Activated effector memory CD4-positive, alpha-beta T cell treated with Interleukin-2 at 50 U/mL for 16 hours (primary cell): ENCODE measurements around the gene CCNK.

ENCODE experiments used
- DNase-seq: peaks from one replicate; pipeline ENCODE4 v3.0.0-alpha.2; 2020

Gene CCNK

DNA sequence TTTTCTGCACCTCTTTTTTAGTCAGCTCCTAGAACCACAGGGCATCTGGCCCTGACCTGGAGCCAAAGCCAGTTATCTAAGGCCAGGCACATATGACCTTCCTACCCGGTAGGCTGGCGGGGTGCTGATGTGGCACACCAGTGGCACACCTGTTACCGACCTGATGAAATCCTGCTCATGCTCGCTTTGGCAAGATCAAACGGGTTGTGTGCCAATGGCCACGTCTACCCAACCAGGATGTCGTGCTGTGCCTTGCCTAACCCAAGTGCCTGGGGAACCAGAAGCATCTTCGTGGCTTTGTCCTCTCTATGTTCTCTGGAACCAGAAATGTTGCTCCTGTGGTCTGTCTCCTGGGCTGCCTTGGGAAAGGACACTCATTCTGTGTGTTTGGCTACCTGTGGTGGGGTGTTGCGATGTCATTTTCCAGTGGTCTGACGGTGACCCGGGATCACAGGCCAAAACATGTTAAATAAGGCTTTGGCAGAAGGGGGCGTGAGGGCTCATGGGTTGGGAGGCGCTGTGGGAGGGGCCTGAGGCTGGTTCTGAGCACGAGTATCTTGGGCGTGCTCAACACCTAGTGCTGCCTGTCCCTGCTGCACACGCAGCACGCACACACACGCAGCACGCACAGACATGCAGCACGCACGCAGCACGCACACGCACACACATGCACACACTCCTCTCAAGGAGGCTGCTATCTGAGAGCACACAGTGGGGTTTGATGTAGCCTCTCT is 27.9 kb downstream of the CCNK start:
- DNase-seq: no peak

DNA sequence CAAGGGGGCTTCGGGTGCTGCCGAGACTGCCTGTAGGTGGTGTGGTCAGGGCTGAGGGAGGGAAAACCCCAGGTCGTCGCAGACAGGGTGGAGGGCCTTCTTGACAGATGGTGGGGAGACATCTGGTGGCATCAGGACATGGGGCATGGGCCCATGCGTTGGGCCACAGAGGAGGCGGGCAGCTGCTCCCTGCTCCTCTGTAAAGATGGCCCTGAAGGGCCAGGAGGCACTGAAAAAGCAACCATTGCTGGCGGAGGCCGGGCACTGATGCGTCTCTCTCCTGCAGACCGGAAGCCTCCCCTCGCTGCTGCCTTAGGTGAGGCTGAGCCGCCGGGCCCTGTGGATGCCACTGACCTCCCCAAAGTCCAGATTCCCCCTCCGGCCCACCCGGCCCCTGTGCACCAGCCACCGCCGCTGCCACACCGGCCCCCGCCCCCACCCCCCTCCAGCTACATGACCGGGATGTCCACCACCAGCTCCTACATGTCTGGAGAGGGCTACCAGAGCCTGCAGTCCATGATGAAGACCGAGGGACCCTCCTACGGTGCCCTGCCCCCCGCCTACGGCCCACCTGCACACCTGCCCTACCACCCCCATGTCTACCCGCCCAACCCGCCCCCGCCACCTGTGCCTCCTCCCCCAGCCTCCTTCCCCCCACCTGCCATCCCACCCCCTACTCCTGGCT is 28.8 kb downstream of the CCNK start:
- no peak for DNase-seq

DNA sequence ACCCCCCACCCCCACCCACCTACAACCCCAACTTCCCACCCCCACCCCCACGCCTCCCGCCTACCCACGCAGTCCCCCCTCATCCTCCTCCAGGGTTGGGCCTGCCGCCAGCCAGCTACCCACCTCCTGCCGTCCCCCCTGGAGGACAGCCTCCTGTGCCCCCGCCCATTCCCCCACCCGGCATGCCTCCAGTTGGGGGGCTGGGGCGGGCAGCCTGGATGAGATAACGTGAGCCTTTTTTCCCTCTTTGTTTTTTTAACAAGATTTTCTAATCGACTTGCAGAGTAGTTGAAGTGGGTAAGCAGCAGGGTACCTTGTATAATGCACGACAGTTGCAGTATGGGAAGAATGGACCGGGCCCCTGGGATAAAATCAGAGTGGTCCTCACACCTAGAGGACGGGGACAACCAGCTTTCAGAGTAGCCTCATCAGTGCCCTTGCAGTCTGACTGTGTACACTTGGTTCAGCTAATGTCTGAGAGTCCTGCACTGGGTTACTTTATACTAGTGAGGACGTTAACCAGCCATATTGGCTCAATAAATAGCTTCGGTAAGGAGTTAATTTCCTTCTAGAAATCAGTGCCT is 29.4 kb downstream of the CCNK start:
- DNase-seq: no peak

DNA sequence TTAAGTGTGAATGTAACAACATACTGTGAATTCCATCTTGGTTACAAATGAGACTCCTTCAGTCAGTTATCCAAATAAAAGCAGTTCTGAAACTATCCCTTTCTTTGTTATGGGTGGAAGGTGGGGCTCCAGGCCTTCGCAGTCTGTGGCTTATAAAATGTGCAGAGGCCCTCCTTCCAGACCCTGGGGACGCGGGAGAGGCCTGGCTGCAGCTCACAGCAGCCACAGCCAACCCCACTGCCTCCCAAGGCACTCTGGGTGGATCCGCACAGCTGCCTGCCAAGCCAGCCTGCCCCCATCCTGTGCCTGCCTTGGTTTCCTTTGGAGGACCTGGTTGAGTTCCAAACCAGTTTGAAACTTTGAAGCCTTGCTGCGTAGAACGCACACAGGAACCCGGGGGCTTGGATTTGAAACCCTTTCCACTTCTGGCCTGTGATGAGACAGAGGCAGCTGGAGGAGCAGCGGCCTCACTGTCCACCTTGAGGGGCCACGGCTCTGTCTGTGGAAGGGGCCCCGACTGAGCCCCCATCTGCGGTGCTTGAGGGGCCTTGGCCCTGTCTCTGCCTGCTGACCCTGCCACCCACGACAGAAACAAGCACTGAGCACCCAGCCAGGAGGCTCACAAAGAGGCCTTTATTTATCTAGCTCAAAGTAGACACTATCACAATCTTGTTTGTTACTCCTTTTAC is 30.4 kb downstream of the CCNK start:
- no peak for DNase-seq

DNA sequence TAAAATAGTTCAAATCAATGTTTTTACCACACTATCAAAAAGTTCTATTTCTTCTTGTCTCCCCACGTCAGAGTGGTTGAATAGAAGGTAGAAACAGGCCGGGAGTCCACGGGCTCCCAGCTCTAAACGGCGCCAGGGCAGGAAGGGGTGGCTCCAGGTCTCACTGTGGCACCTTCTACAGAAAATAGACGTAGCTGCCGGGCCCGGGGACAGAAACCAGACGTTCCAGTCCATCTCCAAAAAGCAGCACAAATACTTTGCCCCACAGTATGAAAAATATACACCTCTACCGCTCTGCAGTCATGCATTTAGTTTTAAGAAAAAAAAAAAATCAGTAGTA is 30.9 kb downstream of the CCNK start:
- no peak for DNase-seq

DNA sequence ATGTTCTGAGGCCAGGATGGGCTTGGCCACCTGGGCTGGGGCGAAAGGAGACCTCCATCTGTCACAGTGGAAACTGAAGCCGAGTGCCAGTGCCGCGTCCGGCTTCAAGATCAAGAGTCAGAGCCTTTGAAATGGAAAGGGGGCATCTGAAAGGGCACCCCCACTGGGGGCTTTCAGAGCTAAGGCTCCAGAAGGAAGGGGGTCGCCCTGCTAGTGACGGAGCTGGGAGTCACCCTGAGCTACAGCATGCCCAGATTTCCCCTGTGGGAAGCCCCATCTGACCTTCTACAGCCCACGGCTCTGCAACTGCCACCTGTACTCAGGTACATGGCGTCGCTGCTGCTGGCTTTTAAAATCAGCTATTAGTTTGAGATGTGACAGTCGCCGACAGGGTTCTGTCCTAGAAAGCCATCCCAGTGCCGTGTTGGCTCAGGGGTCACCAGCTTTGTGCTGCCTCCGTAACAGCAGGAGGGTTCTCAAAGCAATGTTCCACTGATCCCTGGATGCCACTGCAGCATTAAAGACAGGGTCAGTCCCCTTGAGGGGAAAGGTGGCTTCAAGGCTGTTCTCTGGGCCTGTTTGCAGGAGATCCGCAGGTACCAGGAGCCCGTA is 31.5 kb downstream of the CCNK start:
- DNase-seq: no peak

DNA sequence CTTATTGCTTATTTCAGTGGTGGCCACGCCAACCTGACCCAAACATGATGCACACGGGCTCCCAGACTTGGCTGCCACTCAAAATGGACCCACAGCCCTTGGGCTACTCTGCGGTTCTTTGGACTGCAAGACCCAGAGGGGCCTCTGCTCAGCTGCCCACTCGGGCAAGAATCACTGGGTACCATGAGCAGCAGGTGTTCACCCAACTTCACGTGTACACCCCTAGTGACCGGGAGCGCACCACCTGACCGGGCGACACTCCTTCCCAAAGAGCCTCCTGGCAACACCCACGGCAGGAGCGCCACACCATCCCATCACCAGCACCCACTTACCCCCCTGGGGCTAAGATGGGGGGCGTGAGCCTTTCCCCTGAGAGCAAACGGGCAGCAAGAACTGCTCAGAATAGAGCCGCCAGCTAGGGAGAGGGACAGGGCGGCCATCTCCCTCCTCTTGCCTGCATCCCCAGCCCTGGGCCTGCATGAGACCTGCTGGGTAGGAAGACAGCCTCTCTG is 32.0 kb downstream of the CCNK start:
- DNase-seq: no peak

DNA sequence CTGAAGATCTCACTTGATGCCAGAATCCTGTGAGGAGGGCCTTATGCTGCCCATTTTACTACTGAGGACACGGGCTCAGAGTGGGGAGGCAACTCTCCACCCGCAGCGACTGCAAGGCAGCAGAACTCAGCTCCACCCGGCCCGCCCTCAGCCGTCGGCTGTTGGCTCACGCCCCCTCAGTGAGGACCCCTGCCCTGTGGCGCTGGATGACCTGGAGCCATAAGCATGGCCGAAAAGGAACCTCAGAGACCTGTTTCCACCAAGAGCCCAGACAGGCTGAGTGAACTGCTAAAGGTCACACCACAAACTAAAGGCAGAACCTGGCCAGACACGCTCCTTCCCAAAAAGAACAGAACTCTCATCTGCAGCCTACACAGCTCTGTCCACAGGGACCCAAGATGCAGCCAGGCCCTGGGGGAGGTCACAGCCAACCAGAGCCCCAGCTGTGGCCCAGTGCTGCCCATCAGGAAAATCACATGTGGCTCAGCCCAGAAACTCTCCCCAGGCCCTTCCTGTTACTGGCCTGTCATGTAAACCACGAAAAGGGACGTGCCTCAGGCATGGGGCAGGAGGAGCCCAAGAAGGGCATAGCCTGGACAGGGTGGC is 32.8 kb downstream of the CCNK start:
- no peak for DNase-seq

DNA sequence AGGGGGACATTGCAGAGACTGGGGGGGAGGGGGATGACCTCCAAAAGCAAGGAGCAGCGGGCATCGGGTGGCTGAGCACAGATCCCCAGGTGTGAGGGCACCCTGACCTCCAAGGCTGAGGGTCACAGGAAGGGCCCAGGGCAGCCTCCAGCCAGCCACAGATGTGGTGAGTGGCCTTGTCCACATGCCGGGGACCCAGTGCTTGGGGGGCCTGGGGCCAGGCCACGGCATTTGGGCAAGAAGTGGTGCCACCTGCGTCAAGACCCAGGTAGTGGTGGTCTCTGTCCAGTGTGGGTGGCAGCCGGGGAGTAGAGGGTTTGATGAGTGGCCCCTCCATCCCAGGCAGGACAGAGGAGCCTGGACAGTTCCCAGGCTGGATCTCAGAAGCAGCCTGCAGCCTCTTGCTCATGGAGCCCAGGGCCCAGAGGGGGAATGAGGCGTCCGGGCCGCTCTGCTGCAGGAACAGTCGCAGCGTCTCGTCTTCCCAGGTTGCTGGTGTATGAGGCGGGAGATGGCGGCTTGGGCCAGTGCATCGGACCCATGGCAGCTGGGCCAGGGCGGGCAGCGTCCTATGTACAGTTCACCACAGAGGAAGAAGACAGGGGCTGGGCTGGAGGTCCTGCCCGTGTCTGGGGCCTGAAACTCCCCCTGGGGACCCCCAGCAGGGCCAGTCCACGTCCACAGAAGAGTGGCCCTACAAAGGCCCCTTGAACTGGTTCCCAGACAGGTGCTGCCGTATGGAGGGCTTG is 33.5 kb downstream of the CCNK start:
- no peak for DNase-seq

DNA sequence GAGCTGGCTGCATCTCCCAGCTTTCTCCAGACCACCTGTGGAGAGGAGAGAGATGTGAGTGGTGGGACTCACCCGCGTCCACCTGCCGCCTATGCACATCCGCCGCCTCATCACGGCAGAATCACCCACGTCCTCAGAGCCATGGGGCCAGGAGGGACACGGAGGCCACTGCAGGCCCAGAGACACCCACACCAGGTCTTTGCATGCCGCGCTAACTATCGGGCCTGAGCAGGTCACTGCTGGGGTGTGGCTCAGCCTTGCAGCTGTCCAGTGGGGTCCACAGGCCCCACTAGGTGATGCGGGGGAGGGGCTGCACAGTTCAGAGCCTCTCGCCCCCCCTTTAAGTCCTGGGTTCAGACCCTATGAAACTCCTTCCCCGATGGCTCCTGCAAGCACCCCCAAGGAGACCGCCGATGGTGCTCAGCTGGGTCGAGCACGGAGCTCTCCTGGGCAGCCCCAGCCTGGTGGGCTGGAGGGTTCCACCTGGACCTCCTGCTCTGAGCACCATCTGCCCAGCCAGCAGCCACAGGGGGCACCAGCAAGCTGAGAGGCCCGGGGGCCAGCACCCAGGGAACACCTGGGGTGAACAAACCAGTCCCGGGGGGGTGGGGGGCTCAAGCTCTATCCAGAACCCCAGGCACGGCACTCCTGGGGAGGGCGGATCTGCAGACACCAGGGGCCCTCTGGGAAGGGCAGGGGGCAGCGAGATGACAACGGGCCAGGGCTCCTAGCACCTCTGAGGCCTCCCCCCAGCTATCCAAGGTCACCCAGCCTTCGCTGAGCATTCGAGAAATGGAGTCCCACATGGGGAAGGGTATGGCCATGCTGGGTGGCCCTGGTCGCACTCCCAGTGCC is 34.3 kb downstream of the CCNK start:
- no peak for DNase-seq

DNA sequence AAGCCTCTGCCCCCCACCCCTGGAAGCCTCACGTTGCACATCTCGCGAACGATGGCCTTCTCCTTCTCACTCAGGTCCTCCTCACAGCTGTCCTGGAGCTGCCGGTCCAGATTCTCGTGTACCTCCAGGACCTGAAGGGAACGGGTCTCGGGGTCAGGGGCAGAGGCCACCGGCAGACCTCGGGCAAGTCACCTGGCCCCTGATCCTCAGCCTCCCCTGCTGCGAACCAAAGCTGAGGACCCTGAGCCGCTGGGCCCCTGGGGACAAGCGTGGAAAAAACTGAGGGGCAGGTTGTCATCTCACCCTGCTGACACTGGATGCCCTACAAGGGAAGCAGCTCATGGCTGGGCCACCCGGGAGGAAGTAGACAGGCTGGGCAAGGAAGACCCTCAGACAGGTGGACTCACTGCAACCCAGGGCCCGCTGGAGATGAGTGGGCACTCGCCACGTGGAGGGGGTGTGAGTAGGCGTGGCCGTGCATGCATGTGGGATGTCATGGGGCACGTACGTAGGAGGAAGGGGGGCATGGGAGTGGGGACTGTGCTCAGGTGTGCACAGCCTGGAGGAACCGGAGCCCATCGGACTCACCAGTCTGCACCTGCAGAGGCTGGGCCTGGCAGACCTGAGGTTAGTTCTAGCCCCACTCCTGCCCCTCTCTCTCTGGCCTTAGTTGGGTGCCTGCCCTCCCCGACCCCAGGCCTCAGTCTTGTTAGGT is 35.1 kb downstream of the CCNK start:
- no peak for DNase-seq

DNA sequence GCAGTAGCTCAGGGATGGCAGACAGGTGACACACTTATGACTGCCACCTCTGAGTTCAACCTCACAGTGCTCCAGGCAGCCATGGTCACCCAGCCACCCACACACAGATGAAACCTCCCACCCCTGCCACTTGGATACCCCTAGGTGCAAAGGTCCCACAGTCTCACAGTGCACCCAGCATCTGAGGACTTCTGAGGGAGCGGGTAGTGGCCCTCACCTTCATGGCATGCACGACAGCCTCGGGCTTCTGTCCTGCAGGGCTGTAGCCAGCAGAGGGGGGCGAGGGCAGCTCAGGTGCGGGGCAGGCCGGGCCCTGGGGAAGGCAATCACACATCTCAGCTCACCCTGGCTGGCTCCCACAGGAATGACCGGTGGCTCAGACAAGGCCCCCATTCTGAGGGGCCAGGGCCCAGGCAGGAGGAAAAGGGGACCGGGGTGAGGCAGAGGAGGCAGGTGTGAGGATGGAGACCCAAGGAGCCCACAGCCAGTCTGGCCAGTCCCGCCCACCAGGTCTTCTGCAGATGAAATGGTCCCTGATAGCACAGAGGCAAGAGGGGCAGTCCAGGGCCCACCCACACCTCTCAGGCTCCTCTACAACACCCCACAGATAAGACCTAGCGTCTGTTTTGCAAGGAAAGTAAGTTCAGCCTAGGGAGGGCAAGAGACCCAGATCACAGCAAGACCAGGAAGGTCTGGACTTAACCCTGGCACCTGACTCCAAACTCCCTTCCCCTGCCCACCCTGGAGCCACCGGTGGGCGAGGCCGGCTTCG is 35.8 kb downstream of the CCNK start:
- no peak for DNase-seq

DNA sequence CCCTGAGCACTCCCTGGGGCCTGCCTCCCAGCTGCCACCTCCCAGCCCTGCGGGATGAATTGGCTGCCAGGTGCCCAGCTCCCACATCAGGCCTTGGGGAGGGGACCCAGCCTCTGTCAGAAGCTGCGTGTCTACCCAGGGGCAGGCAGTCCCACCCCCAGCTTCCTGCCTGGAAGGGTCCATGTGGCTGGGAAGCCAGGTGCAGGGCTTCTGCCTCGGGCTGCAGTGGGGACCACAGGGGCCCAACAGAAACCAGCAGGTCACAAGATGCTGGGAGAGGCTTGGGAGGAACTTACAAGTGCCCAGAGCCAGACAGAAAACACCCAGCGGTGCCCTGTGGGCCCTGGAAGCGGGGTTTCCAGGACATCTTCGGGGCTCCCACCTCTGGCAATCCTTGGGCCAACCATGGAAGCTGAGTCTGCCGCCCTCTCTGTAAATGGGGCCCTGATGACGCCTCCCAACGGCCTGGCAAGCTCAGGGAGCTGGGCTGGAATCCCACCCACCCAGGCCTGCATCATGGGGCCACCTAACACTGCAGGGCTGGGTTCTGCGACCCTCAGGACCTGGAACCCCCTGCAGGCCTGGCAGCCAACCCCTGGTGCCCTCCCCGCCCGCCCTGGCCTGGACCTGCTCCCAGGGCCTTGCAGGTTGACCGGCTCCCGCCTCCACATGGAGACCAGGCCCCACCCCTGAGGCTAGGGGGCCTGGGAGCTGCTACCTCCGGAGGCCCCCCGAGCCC is 36.6 kb downstream of the CCNK start:
- DNase-seq: no peak

DNA sequence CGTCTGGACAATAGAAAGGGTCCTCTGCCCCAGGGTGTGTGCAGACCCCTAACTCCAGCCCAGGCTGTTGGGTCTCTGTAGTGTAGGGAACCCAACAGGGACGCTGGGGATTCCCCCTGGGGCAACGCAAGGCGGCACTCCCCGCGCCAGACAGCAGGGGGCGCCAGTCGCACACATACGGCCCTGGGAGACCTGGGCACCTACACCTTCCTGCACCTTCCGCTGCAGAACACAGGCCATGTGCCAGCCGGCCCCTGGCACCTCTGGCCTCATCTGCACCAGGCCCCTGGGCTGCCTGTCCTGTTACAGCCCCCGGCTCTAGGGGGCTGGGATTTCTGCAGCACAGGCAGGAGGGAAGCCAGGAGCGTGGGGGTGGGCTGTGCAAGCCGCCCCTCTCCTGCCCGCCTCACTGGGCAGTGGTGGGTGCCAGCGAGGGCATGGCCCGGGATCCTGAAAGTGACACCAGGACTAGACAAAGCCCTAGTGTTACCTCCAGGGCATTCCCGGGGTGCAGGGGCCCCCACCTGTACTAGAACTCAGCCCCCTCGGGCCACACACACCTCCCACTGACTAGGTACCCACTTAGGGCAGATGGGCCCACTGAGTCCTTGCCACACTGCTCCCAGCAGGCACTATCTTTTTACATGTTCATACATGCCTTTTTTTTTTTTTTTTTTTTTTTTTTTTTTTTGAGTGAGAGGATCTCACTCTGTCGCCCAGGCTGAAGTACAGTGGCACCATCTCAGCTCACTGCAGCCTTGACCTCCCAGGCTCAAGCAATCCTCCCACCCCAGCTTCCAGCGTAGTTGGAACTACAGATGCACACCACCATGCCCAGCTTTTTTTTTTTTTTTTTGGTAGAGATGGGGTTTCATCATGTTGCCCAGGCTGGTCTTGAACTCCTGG is 37.5 kb downstream of the CCNK start:
- DNase-seq: peak; percentile 71

DNA sequence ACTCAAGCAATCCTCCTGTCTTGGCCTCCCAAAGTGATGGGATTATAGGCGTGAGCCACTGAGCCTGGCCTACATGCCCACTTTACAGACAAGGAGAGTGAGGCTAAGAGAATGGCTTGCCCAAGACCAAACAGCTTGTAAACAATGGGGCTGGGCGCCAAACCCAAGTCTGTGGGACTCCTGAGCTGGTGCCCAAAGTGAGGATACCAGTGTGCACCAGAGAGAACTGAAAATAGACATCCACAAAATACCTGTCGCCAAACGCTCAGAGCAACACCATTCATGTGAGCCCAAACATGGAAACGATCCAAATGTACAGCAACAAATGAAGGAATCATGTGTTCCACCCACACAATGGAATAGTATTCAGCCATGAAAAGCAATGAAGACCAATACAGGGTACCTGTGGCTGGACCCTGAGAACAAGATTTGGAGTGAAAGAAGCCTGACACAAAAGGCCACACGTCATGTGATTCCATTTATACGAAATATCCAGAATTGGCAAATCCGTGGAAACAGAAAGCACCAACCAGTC is 38.2 kb downstream of the CCNK start:
- DNase-seq: no peak

DNA sequence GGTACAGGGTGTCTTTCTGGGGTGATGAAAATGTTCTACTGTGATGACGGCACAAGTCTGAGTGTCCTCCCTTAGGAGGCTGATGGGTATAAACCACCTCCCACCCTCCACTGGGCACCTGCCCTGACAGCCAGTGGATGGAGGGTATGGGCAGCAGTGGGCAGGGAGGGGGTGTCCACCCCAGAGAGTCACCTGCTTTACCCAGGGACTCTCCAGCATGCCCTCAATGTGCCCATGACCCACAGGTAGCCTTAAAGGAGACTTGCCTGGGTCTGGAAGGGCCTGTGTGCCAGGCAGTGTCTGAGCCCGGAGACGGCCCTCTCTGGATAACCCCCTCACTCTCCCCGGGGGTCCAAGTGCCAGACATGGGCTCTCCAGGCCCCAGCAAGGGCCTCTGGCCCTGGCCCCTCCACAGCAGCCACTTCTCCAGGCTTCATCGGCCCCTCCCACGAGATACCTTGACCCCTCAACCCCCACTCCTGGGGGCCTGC is 38.8 kb downstream of the CCNK start:
- DNase-seq: no peak

DNA sequence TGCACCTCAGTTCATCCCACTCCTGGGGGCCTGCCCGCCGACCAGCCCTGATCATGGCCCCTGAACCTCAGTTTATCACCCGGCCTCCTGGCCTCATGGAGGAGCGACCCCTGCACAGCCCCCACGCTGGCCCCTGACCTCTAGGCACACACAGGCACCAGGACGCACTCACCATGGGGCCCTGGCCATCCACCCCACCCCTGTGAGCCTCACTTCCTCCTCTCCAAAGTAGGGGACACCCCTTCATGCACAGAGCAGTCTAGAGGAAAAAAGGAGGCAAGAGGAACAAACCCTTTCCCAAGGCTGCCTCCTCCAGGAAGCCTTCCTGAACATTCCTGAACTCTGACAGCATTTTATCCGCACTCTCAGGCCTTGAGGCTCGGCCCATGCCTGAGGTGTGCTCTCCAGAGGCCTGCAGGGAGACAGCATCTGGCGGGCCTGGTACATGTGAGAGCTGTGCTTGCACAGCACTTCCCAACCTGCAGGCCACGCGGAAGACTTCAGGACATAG is 39.4 kb downstream of the CCNK start:
- DNase-seq: no peak
